Stimulated activated CD8-positive, alpha-beta memory T cell treated with anti-CD3 and anti-CD28 coated beads, Interleukin-4, amount 100 ng/mL, for 24 hours (primary cell): ENCODE measurements around the gene MACROD2.
"Not testable (repeated sequence)": the region's sequence is repeated elsewhere in the genome, so short reads cannot be mapped to it uniquely, and the experiment has no call there.

Experiments used
- DNase-seq: peaks from one replicate; pipeline ENCODE4 v3.0.0-alpha.2; 2020; ENCODE audit warnings: low read depth

MACROD2 gene

DNA sequence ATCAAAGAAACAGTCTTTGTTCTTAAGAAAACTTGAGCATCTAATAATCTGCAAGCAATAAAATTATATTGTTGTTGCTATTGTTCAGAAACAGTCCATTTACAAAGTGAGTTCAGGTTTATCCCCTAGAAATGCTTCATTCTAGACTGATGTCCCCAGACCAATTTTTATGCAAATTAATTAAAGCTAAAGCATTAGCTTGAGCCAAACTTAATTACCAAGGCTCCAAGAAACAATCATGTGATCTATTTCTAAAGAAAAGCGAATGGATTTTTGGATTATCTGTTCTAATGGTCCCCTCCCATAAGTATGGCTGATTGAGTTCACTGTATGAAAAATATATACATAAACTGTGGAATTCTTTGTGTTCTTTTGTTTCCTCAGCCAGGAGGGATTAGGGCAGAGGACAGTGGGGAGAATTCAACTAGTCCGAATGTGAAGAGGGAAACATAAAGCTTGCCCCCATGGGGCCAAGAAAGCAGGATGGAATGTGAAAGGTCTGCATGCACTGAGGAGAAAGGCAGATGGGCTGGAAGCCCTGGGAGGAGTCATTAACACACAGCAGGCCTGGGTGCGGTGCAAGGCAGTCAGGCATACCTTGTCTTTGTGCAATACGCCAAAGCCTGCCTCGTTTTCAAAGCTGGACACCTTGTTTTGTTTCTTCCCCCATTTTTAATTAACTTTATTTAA is 1980.9 kb downstream of the MACROD2 start:
- DNase-seq = no peak

- DNase-seq = no peak
These were observed 1981.7 kb downstream of the MACROD2 start for GRCh38 chr20:15977026-15977425.

DNA sequence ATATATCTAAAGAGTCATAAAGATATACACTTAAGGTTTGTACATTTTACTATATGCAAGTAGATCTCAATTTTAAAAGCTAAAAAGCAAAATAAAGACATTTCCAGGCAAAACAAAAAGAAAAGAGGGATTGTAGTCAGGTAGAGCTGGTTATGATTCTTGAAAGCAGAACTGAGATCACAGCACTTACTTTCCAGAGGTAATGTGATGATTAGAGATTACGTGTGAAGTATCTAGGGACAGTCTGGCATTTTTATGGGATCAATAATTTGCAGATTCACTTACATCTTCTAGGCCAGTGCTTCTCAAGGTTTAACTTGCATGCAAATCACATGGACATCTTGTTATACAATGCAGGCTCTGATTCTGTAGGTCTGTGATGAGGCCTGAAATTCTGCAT is 1982.4 kb downstream of the MACROD2 start:
- DNase-seq = no peak

DNA sequence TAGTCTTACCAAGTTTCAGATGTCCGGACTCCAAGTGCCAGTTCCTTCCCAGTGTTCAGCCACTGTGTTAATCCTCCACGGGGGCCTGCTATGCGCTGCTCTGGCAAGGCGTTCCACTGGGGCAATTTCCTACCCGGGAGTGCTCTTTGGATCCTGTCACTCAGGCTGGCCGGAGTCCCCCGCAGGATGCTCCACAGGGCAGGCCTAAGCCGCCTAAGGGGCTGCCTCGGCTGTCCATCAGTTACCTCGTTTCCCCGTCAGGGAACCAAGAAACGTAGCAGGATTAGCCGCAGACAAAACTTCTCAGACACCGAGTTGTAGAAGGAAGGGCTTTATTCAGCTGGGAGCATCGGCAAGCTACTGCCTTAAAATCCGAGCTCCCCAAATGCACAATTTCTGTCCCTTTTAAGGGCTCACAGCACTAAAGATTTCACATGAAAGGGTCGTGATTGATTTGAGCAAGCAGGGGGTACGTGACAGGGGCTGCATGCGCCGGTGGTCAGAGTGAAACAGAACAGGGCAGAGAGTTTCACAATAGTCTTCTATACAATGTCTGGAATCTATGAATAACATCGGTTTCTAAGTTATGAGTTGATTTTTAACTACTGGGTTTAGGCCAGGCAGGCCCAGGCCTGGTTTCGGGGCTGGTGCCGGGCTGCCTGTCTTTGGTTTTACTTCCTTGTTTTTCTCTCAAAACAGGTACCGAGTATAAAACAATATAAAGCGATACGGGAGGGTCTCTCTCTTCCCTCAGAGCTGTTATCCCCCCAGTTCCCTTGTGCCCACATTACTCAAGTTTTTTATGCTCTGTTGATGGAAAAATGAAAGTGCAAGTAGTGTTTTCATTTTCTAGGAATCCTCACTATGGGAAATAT is 1990.4 kb downstream of the MACROD2 start:
- DNase-seq = not testable (repeated sequence)

DNA sequence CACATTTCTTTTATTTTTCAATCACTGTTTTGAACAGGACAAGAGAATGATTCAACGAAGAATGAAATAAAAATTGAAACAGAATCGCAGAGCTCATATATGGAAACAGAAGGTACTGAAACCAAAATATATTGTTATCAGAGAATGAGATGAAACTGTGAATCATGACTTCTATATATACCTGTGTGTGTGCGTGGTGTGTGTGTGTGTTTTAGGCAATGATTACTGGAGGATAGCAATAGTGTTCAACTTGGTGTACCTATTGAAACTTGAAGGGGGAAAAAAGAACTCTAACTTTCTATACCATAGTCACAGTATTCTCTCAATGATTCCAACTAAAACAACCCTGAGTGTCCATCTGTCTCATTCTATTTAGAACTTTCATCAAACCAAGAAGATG is 1991.4 kb downstream of the MACROD2 start:
- DNase-seq = no peak

DNA sequence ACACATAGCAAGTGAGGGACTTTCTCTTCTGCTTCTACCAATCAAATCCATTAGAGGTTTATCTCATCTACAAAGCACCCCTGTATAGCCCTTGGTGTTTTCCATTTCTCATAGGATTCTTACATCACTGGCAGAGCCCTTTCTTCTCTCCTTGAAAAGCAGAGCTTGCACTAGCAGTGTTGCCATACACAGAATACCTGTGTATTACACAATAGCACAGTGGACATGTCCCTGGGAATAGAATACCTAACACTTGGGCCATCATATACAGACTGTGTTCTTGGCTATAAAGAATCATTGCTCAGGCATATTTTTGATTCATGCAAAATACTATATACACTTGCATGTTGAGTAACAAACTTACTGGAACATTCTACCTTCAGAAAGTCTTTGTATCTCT is 1996.0 kb downstream of the MACROD2 start:
- no peak for DNase-seq

- no peak for DNase-seq
These were observed 1997.2 kb downstream of the MACROD2 start for GRCh38 chr20:15992564-15992963.

DNA sequence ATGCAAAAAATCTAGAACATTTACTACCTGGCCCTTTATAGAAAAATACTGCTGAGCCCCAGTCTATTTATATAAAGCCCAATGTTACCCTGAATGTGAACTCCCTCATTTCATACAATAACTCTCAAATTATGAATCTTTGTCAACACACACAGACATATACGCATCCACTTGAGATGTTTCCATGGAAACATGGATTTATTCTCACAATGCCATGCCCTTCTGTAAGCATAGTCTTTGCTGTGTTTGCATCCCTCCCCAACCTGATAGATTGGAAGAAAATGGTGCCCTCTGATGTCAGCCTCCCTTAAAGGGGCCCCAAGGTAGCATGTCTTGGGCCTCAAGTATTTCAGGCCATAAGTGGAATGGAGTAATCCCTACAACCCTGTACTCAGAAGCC is 2004.8 kb downstream of the MACROD2 start:
- no peak for DNase-seq

GRCh38 chr20:16001286-16001685 is 2006.0 kb downstream of the MACROD2 start:
- no peak for DNase-seq

DNA sequence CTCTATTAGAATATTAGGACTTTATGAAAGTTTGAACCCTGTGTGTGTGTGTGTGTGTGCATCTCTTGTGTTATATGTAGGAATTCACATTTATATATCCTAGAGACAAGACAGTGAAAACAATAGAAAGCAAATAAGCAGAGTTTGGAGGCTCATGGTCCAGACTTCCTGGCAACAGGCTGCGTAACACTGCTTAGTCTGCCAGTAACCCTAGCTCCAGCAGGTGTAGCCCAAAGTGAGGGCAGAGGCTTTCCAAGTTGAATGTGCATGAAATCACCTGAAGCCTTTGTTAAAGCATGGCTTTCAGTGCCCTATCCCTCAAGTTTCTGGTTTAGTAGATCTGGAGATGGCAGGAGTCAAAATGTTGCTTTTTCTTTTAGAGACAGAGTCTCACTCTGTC is 2008.0 kb downstream of the MACROD2 start:
- no peak for DNase-seq

GRCh38 chr20:16004108-16004854 is 2009.0 kb downstream of the MACROD2 start:
- DNase-seq = no peak

DNA sequence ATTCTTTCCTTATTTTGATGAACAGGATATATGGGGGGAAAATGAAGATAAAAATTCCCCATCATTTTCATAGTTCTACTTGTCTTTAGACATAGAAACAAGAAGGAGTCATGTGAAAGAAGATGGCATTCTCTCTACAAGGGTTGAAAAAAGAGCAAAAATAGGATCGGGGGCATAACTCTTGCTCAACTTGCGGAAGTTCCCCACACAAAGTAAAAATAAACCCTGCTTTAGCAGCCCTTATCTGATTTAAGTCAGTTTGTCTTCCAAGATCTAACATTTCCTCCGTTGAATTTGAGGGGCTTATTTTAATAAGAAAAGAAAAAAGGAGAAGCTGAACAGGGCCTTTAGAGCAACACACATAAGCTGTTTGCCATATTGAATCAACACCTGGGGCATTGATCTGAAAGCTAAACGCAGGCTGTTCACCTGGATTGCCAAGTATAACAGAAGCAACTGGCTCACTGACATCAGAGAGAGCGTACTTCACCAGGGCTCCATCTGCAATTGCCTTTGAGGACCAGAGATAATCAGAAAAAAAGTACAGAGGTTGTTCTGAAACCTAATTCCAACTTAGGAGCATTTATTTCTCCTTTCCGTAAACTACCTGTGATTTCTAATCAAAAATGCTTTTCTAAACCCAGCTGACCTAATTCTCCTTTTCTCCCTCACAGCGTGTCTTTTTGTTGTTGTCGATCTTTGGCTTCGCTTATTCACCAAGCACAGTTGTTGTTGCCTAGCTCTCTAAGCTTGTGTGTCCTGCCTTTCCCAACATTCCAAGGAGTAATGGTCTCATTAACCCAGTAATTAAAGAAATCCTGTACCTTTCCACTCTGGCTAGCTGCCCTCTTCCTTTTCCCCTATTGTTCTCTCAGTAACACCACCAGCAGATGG is 2010.0 kb downstream of the MACROD2 start:
- no peak for DNase-seq

DNA sequence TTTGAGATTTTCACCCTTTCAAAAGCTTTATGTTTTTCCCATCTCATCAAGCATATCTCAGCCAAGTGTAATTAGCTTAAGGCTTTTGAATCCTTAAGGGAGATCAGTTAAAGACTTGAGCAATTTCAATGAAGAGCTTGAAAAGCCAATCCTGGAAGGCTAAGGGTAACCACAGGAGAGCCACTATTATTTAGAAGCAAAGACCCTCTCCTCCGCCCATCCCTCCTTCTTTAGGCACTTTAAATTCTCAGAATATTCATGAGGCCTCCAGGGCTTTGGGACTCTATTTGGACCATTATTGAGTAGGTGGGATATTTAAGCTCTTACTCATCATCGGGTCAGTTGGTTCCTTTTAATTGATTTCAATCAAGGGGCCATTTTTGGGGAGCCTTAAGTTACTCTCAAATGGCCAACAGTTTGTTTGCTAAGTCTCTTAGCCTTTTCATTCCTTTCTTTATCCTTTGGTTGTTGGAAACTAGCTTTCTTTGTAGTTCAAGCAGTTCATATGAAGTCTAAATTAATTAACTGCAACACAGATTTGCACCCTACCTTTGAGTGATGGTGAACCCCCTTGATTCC is 2010.7 kb downstream of the MACROD2 start:
- DNase-seq = no peak

GRCh38 chr20:16007164-16007563 is 2011.8 kb downstream of the MACROD2 start:
- DNase-seq = no peak

- no peak for DNase-seq
These were observed 2012.6 kb downstream of the MACROD2 start for GRCh38 chr20:16007962-16008361.

- DNase-seq = no peak
These were observed 2015.7 kb downstream of the MACROD2 start for GRCh38 chr20:16011056-16011455.

DNA sequence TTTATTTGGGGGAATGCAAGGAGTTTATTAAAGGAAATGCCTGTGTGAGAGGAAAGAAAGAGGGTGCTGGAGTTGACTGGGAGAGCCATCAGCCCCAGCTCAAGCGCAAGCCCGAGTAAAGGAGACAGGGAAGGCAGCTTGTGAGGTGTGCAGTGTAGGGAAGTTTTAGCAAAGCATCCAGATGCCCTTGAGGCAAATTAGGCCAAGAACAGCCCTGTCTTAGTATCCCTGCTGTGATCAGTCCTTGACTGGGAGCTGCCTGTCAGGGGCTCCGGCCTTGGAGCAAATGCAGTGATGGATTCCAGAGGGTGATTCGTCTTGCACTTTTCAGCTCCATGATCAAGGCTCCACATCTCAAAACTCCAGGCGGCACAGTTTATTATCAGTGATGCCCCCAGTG is 2016.2 kb downstream of the MACROD2 start:
- no peak for DNase-seq

- not testable (repeated sequence) for DNase-seq
These were observed 2017.6 kb downstream of the MACROD2 start for GRCh38 chr20:16012934-16013333.

GRCh38 chr20:16013631-16014030 is 2018.3 kb downstream of the MACROD2 start:
- DNase-seq = no peak

GRCh38 chr20:16014436-16014835 is 2019.1 kb downstream of the MACROD2 start:
- no peak for DNase-seq

DNA sequence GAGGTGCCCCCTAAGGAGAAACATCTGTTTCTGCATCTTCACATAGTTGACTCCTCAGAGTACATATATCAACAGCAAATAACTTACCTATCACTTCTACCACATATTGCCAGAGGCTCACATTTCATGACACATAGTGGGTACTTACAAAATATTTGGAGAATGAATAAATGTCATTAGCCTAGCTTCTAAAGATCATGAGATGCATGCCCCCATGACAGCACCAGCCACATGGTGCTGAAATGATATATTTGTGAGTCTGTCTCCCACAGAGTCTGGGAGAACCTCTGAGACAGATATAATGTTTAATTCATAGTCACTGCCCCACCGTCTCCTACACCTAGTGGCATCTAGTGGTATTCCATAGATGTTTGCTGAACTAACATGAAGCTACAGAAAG is 2022.3 kb downstream of the MACROD2 start:
- DNase-seq = no peak
